Stimulated activated CD8-positive, alpha-beta memory T cell treated with anti-CD3 and anti-CD28 coated beads, Interleukin-12 subunit alpha, Interleukin-12 subunit beta, amount 100 ng/mL, for 24 hours (primary cell): ENCODE results near the gene BTLA.
"Not testable (repeated sequence)": the region's sequence is repeated elsewhere in the genome, so short reads cannot be mapped to it uniquely, and the experiment has no call there.

Experiments
- DNase-seq: peaks from one replicate; pipeline ENCODE4 v3.0.0-alpha.2; 2020; ENCODE audit errors: extremely low read depth

The BTLA gene, protein sequence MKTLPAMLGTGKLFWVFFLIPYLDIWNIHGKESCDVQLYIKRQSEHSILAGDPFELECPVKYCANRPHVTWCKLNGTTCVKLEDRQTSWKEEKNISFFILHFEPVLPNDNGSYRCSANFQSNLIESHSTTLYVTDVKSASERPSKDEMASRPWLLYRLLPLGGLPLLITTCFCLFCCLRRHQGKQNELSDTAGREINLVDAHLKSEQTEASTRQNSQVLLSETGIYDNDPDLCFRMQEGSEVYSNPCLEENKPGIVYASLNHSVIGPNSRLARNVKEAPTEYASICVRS

DNA sequence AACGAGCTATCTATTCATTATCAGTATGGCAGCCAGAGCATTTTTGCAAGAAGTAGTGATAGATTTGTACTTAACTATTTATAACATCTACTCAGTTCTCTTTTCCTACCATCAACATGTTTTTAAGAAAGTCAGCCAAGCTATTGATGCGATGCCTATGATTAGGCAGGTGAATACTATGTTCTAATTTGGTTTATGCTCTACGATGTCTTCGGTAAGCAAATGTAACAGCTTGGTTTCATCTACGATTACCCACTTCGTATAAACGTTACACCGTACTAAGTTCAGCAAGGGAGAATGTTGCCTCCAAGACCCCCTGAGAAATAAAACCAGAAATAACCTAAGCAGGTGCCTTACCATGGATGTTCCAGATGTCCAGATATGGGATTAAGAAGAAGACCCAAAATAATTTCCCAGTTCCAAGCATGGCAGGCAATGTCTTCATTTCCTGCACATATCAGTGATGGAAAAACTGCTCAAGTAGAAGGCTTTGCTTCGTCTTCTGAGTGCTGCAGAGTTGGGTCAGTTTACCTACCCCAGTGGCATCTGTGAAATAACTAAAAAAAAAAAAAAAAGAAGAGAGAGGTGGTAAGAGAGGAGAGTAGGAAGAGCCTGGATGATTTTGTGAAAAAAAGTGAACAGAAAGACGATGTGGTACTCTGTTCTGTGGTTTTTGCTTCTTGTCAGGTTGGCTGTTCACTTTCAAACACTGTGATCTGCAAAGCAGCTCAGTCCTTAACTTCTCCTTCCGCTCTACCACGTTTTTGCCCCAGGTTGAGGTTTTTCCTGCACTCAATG, at the start of gene BTLA:
Gene BTLA, minus strand, starts transcription at position 559 of the 798 bp plus-strand sequence. Its CDS starts 114 bp downstream, at position 445.
- no peak for DNase-seq

DNA sequence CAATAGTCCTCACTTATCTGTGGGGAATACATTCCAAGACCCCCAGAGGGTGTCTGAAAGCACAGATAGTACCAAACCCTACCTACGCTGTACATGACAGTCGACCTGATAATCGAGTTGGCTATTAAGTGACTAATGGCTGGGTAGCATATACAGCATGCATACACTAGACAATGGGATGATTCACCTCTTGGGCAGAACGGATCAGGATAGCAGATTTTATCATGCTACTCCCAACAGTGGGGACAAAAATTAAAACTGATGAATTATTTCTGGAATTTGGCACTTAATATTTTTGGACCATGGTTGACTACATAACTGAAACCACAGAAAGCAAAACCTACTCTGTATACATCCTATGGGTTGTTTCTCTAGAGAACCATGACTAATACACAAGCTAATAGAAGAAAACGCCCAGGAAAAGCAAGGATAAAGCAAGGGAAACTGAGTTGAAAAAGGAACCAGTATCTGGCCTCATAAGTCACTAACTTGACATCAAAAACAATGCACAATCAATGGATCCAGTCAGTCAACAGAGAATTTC, 47.0 kb upstream of the BTLA start:
- DNase-seq: no peak

DNA sequence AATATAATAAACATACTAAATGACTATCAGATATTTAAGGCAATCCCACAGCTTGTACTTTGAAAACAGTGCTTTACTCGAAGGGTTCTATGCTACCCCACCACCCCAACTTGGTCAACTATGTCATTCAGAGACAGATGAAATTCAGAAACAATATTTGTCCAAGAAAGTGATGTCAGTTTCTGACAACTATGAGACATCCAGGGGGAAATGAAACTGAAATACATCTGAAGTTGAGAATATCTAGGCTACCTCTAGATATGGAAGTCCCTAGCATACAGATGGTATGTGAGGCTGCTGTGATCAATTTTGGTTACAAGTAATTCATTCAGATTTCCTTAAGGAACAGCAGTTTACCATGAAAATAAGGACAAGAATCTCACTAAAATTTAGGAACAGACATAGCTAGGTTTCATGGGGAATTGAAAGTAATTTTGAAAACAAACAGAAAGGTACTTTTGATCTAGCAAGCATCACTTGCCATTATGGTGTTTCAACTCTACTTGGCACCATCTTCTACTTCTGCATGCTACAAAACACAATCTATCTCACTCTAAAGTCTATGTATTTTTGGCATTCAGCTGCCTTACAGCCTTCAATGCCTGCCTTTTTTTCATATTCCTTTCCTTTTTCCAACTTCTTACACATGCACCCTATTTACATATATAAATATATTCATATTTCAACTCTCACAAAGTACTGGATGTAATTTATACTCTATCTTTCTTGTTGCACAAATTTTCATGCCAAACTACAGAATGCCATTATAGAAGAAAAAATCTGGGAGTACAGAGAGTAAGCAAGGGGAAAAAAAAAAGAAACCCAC, 40.8 kb upstream of the BTLA start:
- DNase-seq: no peak

GRCh38 chr3:112531358-112531781, 32.1 kb upstream of the BTLA start:
- DNase-seq: no peak

DNA sequence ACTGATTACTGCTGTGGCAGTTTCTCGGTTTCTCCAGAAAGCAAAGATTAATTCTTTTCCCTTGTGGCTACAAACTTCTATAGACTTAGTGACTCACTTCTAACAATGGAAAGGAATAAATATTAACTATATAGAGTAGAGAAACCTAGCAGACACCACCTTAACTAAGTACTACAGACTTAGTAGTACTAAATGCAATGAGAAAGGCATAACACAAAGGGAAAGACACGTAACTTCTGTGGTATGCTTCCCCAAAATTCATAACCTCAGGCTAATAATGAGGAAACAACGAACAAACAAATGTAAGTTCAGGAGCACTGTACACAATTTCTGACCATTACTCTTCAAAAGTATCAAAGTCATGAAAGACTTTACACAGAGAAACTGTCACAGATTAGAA, 31.3 kb upstream of the BTLA start:
- no peak for DNase-seq

DNA sequence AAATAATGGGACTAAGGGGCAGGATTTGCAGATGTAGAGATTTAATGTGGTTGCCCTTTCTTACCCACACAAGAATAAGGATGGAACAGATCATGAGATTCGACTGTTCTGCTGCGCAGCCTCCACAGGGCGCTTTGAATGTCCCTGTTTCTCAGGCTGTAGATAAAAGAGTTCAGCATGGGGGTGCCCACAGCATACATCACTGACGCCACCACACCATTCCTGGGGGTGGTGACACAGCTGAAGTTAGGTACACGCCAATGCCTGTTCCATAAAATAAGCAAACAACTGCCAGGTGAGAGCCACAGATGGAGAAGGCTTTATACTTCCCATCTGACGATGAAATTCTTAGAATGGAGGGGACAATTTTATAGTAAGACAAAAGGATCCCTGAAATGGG, 24.9 kb upstream of the BTLA start:
- DNase-seq: not testable (repeated sequence)

GRCh38 chr3:112519424-112520001, 20.2 kb upstream of the BTLA start:
- no peak for DNase-seq

DNA sequence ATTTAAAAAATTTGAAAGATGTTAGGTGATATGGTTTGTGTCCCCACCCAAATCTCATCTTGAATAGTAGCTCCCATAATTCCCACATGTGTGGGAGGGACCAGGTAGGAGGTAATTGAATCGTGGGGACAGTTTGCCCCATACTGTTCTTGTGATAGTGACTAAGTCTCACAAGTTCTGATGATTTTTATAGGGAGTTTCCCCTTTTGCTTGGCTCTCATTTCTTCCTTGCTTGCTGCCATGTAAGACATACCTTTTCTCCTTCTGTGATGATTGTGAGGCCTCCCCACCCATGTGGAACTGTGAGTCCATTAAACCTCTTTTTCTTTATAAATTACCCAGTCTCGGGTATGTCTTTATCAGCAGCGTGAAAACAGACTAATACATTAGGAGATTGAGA, 19.7 kb upstream of the BTLA start:
- DNase-seq: not testable (repeated sequence)

DNA sequence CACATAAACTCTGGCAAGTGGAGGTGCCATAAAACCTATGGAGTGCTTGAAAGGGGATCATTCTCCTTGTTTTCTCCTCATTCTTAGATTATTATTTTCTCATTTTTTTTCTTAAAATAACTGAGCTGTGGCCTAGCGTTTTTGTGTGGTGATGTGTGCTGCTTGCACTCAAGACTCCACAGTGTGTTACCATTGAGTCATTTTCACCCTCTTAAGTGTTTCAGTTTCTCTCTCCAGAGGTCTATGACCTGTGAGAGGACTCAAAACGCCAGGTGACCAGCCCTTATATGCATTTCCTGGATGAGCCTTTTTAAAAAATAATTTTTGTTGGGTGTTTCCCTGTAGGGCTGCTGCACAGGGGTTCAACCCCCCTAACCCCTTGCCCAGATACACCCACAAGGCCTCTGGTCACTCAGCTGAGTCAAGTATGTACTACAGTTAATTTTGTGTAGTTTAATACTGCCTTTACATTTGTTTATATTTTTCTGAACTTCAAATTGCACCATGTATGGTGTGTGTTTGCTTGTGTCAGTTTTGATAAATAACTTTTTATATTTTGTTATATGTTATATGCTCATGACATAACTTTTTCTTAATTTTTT, 15.4 kb upstream of the BTLA start:
- DNase-seq: no peak

GRCh38 chr3:112512320-112512719, 13.0 kb upstream of the BTLA start:
- DNase-seq: no peak

DNA sequence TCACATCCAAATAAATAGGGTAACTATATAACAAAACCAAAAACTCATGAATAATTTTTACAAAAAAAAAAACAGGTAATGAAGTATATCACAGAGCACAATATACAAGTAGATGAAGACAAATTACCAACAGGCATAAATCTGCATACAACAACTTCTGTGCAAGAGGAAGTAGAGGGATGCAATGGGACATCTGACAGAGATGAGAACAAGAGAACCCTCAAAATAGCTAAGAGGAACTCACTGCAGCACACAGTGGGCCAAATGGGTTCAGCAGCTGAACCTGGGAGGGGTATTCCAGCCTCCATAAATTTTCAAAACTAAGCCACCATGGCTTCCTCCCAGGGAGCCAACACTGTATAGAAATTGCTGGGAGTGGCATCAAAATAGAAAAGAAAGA, 9.6 kb upstream of the BTLA start:
- no peak for DNase-seq

GRCh38 chr3:112508261-112508660, 9.0 kb upstream of the BTLA start:
- DNase-seq: no peak

- DNase-seq: no peak
These were observed 6.6 kb upstream of the BTLA start for GRCh38 chr3:112505907-112506306.

DNA sequence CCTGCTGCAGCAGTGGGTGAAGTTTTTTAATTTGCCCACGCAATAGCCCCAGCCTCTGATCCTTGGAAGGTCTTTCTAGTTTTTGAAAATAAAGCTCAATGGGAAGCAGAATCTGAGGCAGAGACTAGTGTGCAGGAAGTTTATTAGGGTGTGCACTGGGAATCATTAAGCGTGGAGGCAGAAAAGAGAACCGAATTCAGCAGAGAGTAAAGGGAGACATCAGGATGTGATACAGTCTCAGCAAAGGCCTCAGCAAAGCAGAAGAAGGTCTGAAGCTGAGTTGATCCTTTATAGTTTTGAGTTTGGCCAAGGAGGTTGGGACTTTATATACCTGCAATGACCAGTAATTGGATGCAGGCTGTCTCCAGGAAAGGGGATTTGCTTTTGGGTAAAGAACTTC, 4.9 kb upstream of the BTLA start:
- no peak for DNase-seq

GRCh38 chr3:112503304-112503972, 4.2 kb upstream of the BTLA start:
- no peak for DNase-seq

- no peak for DNase-seq
These were observed 1.3 kb upstream of the BTLA start for GRCh38 chr3:112500621-112501020.

DNA sequence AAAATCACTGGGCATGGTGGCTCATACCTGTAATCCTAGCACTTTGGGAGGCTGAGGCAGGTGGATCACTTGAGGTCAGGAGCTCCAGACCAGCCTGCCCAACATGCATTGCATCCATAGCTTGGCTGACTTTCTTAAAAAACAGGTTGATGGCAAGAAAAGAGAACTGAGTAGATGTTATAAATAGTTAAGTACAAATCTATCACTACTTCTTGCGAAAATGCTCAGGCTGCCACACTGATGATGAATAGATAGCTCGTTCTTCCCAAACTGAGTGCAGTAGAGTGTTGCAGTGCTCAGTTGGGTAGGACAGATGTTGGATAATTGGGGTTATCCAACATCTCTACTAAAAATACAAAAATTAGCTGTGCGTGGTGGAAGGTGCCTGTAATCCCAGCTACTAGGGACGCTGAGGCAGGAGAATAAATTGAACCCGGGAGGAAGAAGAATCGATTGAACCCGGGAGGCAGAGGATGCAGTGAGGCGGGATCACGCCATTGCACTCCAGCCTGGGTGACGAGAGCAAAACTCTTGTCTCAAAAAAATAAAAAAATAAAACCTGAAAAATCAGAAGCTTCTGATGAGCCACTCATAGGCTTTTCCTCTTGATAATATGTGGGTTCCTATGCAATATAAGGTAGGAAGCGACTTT, 1.2 kb downstream of the BTLA start:
- DNase-seq: no peak

DNA sequence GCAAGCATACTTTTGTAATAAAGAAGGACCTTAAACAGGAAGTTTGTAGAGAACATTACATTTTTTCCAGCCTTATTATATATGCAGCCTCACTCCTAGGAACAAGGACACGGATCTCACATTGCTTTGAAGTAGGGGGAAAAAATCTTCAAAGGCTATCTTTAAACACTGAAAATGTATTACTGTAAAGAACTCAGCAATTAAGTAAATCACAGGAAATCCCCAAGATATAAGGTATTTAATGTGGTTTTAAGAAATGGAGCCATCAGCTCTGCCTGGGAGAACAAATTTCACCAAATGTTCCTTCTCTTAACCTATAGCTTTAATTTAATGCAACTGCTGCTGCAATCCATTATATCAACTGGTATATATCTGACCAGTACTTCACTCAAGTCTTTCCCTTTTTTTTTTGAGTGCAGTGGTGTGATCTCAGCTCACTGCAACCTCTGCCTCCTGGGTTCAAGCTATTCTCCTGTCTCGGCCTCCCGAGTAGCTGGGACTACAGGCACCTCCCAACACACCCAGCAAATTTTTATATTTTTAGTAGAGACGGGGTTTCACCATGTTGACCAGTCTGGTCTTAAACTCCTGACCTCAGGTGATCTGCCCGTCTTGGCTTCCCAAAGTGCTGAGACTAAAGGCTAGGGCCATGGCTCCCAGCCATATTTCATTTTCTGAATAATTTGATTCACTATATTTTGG, 2.8 kb downstream of the BTLA start:
- no peak for DNase-seq

- DNase-seq: not testable (repeated sequence)
These were observed 4.9 kb downstream of the BTLA start for GRCh38 chr3:112494448-112494767.

DNA sequence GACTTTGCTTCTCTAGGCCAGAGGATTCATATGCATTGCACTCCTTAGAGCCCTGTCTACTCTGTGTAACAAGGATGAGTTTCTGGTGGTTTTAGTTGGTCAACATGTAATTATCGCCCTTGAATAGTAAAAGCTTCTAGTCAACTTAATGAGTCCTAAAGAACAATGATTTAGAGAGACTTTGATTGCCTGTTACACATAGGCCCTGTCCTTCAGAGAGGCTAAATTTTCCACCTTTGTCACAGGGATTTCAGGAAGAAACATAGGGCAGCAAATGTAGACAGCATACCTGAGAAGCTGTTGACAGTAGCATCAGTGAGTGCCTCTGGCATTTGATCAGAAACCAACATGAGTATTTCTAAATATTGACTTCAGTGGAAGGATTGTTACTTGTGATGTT, 7.1 kb downstream of the BTLA start:
- no peak for DNase-seq
